KG1 (cell line): ENCODE data around the gene AJAP1.

ENCODE experiments used
- DNase-seq: peaks from one replicate; lab custom pipeline; 2025; lab: John Stamatoyannopoulos, UW

AJAP1 gene

DNA sequence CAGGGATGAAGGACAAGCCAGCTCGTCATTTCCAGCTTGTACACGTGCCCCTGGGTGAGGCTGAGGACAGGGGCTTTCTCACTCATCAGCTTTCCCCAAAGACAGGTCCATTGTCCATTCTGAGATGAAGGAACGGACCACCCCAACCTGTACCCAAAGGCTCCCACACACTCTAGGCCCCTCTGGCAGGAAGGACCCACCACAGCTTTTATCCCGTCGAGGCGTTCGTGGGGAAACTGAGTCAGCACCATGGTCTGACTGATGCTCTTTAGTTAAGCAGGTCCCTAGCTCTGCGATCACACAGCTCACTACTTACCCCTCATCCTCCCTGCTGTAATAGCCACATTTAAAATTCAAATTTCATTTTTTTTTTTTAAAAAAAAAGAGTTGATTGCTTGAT lies 117.3 kb downstream of the AJAP1 start:
- no peak for DNase-seq

DNA sequence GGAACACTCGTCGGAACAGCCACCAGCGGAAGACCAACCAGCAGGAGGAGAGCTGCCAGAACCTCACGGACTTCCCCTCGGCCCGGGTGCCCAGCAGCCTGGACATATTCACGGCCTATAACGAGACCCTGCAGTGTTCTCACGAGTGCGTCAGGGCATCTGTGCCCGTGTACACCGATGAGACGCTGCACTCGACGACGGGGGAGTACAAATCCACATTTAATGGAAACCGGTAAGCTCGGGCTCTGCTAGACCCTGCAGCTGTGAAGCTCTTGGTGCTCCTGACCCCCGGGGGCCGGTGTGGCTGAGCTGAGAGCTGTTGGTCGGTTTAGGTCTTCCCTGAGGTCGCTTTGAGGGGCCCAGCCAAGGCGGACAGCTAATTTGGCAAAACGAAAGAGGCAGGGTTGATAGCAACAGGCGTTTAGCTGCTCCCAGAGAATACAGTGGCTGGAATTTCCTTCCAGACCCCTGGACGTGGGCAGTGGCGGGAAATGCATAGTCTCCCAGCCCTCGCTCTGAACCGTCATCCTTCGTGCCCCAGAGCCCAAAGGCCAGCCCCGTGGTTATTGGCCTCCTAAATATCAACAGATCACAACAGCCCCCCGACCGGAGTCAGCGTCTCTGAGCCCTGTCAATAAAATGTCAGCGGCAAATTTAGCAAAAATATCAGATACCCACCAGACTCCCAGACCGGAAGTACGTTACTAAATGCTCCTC lies 118.0 kb downstream of the AJAP1 start:
- no peak for DNase-seq

DNA sequence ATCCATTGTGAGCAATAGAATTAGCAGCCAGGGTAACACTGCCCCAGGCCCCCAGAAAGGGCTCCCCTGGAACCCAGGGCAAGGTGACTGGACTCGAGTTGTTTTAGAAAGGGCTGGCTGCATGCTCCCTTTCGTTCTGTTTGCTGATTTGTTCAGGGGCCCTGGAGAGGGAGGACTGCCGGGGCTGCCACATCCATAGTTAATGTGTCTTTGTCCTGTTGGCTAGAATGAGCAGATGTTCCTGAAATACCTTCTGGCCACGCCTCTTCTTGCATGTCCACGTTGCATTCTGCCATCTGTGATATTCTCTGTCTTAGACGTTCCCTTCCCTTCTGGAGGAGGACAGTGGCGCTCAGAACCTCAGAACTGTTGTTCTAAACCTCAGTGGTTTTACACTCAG lies 118.8 kb downstream of the AJAP1 start:
- DNase-seq = no peak

DNA sequence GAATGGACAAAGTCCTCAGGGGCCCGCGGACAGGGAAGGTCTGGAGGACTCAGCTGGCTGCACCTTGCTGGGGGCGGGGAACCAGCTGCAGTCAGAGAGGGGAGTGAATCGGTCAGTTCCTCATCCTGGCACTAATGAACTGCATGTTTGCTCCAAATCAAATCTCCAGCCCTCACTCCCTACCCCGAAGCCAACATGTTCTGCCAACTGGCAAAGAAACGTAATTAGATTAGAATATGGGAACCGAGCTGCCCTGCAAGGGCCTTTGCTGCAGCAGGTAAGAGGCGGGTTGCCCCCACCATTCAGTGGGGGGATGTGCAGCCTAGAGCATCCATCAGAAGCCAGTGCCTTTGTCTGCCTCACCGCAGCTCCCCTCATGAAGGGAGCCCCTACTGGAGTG lies 121.1 kb downstream of the AJAP1 start:
- DNase-seq = no peak

DNA sequence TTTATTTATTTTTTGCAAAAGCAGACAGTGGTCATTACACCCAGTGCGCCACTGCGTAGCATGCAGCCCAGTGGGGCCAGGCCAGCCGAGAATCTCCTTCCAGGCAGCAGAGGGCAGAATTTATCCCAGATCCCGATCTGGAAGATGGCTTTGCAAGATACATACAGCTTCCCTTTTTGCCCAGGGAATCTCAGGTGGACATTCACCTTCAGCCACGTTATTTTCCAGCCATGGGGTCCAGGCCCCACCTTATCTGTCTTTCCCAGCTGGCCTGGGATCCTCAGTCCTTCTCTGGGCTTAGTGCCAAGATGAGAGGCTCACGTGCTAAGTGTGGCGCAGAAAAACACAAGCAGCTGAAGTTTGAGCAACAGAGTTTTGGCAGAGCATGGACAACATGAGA lies 123.6 kb downstream of the AJAP1 start:
- no peak for DNase-seq

DNA sequence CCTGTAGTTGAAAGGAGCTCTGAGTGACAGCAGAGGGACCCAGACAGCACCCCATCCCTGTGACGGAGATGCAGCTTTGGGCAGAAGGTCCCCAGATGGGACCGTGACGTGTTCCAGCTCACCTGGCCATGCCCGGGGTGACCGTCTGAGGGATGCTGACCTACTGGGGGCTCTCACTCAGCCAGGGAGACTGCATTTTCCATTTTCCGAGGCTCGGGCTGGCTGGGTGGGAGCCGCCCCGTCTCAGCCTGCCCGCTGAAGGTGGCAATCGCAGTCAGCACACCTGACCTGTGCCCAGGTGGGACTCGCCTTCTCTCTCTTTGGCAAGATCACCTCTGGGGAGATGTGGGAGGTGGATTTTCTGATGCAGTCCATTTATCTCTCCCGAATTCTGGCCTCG lies 127.2 kb downstream of the AJAP1 start:
- no peak for DNase-seq

DNA sequence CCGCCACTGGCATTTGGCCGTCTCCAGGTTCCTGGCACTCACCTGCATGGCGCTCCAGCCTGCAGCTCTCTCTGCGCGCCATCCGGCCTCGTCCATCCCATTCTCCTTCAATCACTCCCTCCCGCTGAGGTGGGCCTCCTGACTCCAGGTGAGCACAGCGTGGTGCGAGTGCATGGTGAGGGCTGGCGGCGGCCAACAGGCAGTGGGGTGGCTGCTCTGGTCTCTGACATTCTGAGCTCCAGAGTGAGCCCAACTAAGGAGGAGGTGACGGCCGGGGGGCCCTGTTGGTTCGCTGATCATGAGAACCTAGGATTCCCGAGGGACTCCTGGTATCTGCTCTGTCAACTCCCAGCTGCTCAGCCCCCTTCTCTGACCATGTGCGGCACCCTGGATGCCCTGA lies 130.4 kb downstream of the AJAP1 start:
- no peak for DNase-seq

DNA sequence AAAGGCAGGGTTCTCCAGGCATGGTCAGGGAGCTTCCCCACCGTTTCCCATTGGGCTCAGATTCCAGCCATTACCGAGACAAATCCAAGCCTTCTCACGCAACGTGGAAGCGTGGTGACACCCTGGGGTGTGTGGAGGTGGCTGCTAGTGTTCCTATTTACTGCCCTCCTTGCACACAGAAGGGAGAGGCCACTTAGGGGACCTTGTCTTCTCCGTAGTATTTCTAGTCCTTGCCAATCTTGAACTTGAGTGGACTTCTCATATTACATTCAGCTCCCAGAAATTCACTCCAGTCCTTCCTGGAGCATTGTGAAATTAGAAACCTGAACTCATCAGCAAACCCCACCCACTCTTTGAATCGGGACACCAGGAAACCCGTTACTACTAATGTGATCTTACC lies 131.6 kb downstream of the AJAP1 start:
- no peak for DNase-seq

DNA sequence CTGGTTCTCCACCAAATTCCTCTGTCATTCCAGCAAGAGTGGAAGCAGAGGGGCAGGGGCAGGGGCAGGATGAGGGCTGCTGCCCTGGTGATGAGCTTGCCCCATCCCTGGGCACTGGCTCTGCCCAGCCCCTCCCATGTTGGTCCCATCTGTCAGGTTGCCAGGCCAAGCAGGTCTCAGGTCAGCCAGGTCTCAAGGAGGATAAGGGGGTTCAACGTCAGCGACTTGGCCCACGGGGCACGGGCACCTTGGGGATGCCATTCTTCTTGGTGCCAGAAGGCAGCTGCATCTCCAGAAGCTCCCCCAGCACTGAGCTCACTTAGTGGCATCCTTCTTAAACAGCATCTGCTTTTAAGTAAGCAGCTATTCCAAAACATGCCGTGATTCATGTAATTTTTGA lies 133.1 kb downstream of the AJAP1 start:
- no peak for DNase-seq

DNA sequence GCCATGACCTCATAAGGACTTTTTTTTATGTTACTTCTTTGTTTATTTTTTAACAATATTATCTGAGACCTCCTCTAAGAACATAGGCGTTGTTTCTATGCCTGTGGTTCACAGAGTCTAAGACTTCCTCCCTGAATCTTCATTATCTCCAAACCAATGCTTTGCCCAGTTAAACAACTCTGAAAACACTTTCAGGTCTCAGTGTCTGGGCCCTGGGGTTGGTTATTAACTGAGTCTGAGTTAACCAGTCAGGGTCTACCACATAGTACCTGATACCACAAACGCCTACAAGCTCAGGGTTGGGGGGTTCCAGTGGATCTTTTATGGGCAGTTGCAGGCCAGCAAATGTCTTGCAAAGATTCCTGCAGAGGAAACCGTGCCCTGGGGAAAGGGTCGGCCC lies 138.2 kb downstream of the AJAP1 start:
- no peak for DNase-seq

DNA sequence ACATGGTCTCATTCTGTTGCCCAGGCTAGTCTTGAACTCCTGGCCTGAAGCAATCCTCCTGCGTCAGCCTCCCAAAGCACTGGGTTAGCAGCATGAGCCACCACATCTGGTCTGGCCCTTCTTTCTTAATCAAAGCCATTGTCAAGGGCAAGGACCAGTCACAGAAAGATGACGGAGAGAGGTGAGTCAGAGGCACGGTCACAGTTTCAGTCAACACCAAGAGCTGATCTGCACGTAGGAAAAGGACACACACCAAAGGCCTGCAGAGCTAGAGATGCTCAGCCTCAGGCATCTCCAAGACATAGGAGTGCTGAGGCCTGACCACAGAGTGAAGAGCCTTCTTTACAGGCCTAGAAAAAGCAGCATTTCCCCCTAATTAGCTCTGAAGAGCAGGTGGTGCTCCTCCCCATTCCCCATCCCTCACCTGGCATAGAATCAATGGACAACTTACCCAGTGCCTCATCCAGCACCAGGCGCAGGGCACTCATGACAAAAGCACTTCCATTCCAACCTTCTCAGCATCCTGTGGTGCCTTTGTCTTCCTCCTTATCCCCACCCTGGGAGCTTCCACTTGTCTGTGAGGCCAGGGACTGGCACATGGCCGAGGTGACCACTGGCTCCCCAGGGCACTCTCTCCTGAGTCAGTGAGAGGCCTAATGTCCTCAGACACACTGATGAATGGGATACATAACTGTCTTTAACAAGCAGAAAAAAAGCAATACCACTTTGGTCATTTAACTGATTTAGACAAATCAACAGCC lies 139.8 kb downstream of the AJAP1 start:
- no peak for DNase-seq

DNA sequence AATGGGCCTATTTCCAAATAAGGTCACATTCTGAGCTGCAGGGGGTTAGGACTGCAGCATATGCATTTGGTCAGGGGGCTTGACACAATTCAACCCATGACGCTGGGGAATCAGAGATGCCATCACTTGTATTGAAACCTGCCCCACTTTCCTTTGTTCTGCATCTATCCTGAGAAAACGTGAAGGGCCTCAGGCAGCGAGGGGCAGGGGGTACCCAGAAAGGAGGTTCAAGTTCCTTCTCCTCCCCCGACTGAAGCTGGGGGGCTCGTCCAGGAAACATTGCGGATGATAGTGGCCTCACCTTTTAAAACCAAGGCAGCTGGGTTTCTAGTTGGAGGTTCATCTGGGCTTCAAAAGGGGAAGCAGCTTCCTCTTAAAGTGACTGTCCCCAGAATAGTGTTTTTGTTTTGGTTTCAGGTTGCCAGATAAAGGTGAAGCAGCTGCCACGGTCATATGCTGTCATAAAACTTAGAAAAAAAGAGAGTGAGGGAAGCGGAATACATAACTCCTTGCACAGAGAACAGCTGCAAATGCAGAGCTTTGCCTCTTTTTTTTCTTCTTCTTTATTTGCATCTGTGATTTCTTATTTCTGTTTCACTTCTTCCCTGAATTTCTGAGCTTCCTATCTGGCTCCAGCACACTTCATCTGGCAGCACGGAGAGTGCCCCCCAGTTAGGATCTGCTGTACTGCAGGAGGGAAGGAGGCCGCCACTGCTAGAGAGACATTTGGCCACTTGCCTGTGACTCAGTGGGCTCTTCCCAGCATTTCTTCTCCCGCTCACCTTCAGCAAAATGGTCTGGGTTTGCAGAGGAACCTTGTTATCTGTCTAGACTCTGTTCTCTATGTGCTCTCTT lies 142.0 kb downstream of the AJAP1 start:
- DNase-seq = no peak

DNA sequence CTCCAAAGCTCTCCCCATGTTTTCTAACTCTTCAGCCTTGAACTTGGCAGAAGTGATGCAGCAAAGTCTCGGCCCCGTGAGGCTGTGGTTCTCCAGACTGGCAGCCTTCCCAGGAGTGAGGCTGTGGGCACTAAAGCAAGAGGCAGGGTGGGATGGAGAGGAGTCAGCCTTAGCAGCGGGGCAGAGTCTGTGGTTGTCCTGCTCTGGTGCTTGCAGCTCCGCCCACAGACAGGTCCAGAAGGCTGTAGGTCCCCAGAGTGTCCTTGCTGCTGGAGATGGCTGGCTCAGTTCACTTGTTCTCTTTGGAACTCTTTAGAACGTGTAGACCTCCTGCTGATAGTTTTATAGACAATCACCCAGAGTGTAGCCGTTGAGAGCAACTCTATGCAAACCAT lies 142.6 kb downstream of the AJAP1 start:
- no peak for DNase-seq

DNA sequence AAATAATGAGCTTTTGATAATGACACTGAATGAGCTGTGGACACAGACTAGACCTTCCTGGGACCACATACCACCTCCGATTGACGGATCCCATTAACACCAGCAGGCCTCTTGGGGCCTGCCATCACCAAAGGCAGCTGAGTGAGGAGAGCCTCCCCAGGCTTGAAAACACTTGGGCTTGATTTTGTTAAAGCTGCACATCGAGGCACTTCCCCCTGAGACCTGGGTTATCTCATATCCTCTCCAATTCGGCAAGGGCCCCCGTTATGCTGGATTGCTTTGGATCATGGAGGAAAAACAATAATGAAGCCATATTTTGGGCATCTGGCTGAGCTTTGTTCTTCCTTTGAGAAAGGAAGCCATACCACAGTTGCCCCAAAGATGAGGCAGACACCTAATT lies 143.0 kb downstream of the AJAP1 start:
- no peak for DNase-seq

DNA sequence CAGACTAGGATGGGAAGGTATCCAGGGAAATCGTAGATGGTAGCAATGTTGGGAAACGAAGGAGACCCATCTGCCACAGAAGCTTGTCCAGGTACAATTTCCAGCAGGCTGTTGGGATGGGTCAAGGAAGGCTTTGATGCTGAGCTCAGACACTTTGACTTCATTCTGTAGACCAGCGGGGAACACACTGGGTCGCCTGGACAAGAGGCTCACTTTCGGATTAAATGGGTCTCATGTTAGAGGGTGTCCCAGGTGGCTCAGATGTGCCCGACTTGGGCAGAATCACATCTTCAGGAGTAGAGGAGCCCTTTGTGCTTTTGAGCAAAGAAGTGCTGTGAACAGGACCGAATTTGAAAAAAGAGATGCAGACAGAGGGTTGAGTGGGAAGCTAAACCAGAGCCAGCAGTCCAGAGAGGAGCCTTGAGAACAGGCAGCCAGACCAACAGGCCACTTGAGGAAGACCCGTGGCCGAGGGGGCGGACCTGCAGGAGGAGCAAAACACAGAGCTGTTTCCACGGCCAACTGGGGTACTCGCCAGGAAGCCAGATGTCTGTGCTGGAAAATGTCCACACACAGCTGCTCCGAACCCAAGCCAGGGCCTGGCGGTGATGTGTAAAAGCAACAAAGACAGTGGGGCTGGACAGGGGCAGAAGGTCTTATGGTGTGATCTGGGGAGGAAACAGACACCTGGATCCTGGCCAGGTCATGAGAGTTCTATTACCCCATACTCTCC lies 146.9 kb downstream of the AJAP1 start:
- DNase-seq = no peak

DNA sequence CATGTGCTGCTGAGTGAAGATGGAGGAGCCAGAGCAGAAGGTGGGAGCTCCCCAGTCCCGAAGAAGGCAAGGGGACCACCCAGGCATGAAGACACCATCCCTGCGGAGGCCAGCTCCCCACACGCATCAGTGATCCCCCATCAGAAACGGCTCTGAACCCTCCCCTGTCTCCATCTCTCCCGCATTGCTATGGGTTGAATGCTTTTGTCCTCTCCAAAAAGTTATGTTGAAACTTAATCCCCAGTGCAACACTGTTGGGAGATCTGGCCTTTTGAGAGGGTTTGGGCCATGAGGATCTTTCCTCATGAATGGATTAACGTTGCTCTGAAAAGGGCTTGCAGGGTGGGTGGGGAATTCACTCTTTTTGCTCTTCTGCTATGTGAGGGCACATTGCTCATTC lies 147.6 kb downstream of the AJAP1 start:
- DNase-seq = no peak

DNA sequence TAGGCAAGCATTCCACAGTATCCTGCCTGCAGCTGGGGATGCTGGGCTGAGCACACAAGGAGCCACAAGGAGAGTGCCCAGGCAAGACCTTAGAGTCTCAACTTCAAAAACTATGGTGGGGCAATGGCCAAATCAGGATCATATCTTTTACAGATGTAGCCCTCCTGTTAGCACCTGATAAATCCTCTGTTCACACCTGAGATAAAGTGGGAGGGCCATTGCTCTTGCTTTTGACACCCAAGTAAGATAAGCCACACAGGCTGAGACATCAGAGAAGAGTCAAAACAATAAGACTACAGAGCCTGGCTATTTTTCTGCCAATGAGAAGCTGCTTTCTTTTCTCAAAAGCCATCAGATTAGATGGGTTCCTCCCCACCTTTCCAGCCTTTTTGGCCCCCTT lies 148.9 kb downstream of the AJAP1 start:
- DNase-seq = no peak

DNA sequence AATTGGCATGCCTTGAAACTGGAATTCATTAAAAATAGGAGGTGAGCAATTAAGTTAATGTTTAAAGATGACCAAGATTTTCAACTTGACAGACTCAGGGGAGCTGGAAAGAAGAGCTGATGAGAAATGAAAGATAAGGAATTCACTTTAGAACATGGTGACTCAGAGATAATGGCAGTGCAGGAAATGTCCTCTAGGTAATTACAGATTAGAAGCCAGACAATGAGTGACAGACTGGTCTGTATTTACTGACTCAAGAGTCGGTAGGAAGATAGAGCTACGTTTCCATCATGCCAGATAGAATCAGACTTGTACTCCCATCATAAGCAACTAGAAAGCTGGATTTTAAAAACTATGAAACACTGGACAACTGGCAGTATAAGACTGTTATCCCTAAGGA lies 151.6 kb downstream of the AJAP1 start:
- no peak for DNase-seq

DNA sequence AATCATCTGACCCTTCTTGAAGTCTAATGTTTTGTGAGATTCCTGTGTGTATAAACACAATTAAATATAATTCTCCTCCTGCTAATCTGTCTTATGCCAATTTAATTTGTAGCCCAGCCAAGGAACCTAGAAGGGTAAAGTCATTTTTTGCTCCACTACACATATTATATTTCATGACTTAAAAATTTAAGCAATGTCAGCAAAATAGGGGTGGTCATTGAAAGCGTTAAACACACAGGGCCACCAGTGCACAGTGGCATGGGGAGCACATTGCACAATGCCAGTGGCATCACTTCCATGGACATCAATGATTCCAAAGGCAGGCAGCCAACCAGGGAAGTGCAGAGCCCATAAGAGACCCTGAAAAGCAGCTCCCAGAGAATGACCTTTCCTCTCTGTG lies 166.1 kb downstream of the AJAP1 start:
- DNase-seq = no peak

DNA sequence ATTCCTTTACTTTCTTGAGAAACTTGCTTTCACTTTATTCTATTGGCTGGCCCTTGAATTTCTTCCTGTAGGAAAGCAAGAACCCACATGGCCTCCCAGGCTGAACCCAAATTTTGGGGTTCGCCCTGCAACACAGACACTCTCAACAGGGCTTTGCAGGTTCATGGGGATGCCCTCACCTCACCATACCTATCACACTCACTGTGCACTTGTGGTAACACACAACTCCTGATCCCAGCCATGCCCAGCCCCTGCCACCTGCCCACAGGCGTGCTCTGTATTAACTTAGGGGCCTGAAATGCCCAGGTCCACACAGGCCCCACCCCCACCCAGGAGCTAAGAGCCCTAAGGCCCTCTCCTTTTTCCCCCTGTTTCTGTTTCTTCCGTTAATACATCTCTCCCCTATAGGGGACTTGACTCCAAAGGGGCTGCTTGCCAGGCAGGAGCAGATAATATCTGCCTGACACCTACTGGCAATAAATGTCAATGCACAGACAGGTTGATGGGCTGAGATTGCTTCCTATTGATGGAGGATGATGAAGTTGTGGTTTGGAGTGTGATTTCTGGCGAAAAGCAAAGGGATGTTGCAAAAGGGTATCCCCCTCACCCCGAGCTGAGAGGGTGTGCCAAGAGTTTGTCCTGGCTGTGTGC lies 171.5 kb downstream of the AJAP1 start:
- DNase-seq = no peak

DNA sequence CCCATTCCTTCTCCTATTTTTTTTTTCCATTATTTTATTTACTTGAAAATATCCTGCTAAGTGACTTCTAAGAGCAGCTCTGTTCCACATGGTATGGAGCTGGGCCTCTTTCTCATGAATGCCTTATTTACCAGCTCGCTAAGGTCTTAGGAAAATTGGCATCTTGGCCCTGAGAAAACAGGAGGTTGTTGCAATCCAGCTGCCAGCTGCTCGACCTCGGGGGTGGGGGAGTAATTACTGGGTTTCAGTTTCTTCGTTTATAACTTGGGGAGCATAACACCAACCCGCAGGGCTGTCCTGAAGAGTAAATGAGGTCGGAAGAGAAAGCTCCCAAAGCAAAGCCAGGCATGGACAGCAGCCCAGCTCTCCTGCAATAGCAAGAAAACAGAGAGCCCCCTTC lies 176.3 kb downstream of the AJAP1 start:
- no peak for DNase-seq

DNA sequence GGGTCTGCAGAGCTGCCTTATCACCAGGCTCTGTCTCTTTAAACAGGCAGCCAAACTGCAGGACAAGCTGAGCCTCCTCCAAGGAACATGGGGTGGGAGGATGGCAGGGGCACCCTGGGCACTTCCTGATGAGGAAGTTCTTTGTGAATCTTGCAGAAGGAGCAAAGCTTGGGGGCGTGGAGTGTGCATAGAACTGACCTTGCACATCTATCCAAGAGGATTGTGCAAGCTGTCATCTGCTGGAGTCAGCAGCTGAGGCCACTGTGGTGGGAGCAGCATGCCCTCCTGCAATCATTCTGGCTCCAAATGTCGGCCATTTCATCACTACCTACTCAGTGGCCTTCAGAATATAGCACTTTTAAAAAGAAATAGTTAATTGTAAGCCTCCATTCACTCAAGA lies 182.2 kb downstream of the AJAP1 start:
- no peak for DNase-seq
